HepG2 (cell line): ENCODE data around the gene UBXN2A. TPM values are rescaled to one million over a fixed set of nuclear protein-coding genes. Genes with fewer than 3 reads are reported as not detected.

Experiments
- CBX1 ChIP-seq: IDR thresholded peaks from one replicate; pipeline ENCODE4 v1.6.1; 2016; ENCODE audit warnings: antibody characterized with exemption, low read depth
- CTCF ChIP-seq: sonication (generic); formaldehyde crosslinking; IDR thresholded peaks from 2 replicates; pipeline ENCODE4 v1.5.0; 2020; ENCODE audit warnings: mild to moderate bottlenecking, missing genetic modification reagents, moderate library complexity
- REST ChIP-seq, 2 experiments: IDR thresholded peaks; 2 replicates each; pipeline ENCODE4 v1.6.1; 2011 to 2012; ENCODE audit warnings: low read length in 2 of 2, borderline replicate concordance in 1 of 2, low read depth in 1 of 2, mild to moderate bottlenecking in 1 of 2, moderate library complexity in 1 of 2
- SMARCE1 ChIP-seq: fragments of 450-650 bp; IDR thresholded peaks from 2 replicates; pipeline ENCODE4 v1.6.1; 2017; ENCODE audit warnings: borderline replicate concordance
- SRSF1 ChIP-seq: fragments of 200-400 bp; formaldehyde crosslinking; optimal IDR thresholded peaks from 2 replicates; pipeline ENCODE3; 2017; ENCODE audit warnings: mild to moderate bottlenecking, low read depth, low read length, moderate library complexity
- THRA ChIP-seq: sonication (generic); formaldehyde crosslinking; IDR thresholded peaks from 2 replicates; pipeline ENCODE4 v1.4.0; 2020; ENCODE audit warnings: missing genetic modification reagents, borderline replicate concordance
- ZBTB33 ChIP-seq: sonication (generic); formaldehyde crosslinking; IDR thresholded peaks from 2 replicates; pipeline ENCODE4 v1.4.0; 2020; ENCODE audit warnings: missing genetic modification reagents
- ZHX2 ChIP-seq, 2 experiments: sonication (generic) in 1 of 2; formaldehyde crosslinking in 1 of 2; IDR thresholded peaks; 2 replicates each; pipeline versions ENCODE4 v1.6.1 to v1.9.0; 2014 to 2022; ENCODE audit warnings: antibody characterized with exemption in 1 of 2, borderline replicate concordance in 1 of 2, inconsistent platforms in 1 of 2, low read depth in 1 of 2, missing genetic modification reagents in 1 of 2
- ZNF629 ChIP-seq: sonication (generic); formaldehyde crosslinking; conservative IDR thresholded peaks from 2 replicates; pipeline ENCODE4 v1.5.0; 2020; ENCODE audit warnings: missing genetic modification reagents
- polyA plus RNA-seq, 8 experiments: library from polyadenylated mRNA; depleted of rRNA in 3 of 8; stranded (reverse) in 7 of 8; unstranded in 1 of 8; fragments of >200 nt; fragmentation: Illumina TruSeq in 4 of 8; extraction: Trizol in 4 of 8; gene quantifications; 2 replicates each; pipeline versions ENCODE4 v1.2.1 to v1.2.3, GENCODE V29; 2011 to 2016; ENCODE audit warnings: low read depth in 4 of 8, missing spikeins in 1 of 8, mixed read lengths in 1 of 8; ENCODE audit not compliant: insufficient read depth in 1 of 8
- total RNA-seq, 5 experiments: library from RNA; depleted of rRNA; stranded (reverse); fragments of >200 nt; fragmentation: Illumina TruSeq; extraction: Trizol; gene quantifications; 2 replicates each; pipeline ENCODE4 v1.2.3, GENCODE V29; 2016; ENCODE audit warnings: low read depth in 1 of 5

The UBXN2A gene
- total and polyA plus RNA-seq, 2 of the 13 experiments (the other 11 are each of a cell fraction or from before 2014, with no cell fraction given), result 8.3 to 20.9 TPM

GRCh38 chr2:24015562-24016375 is 75.5 kb downstream of the UBXN2A start (continued):
- TF ChIP-seq SRSF1 (no peak), CTCF (CRISPR knock-in tag) (peak; percentile 46), THRA (CRISPR knock-in tag) (no peak; the same call in 1 of the 2 replicates), ZHX2 (IDR thresholded peaks at IDR 0.05; ENCODE audit: low read depth) (peak; percentile 60; the same call in 1 of the 2 replicates), ZHX2 (CRISPR knock-in tag; IDR thresholded peaks at IDR 0.05; ENCODE audit: borderline replicate concordance) (no peak), CBX1 (no peak), ZBTB33 (CRISPR knock-in tag) (peak; percentile 23; the same call in 1 of the 2 replicates), ZNF629 (CRISPR knock-in tag) (no peak), REST (IDR thresholded peaks at IDR 0.05; ENCODE audit: borderline replicate concordance in 1 of 2, low read depth in 1 of 2, low read length in 2 of 2) (0 out of 4 replicates have a peak, but pooled peaks of 1 of the 2 experiments have one; percentile 8), SMARCE1 (no peak)
